Stimulated activated naive CD8-positive, alpha-beta T cell treated with anti-CD3 and anti-CD28 coated beads, Interleukin-15, Interleukin-2, amounts not matched to agents 100 ng/mL and 50 ng/mL, for 24 hours (primary cell): Measurements from ENCODE around the gene CYP3A7.
"Not testable (repeated sequence)": the region's sequence is repeated elsewhere in the genome, so short reads cannot be mapped to it uniquely, and the experiment has no call there.

ENCODE experiments used
- H3K27ac Mint-ChIP-seq: one replicate; pipeline ENCODE4 v1.8.0; 2021; ENCODE audit warnings: mild to moderate bottlenecking, mixed read lengths
- H3K27me3 Mint-ChIP-seq: one replicate; pipeline ENCODE4 v1.8.0; 2021; ENCODE audit warnings: mixed read lengths
- H3K36me3 Mint-ChIP-seq: one replicate; pipeline ENCODE4 v1.8.0; 2021; ENCODE audit warnings: low read depth, mixed read lengths
- H3K4me1 Mint-ChIP-seq: one replicate; pipeline ENCODE4 v1.8.0; 2021; ENCODE audit warnings: low read depth, mixed read lengths
- H3K4me3 Mint-ChIP-seq: one replicate; pipeline ENCODE4 v1.8.0; 2021; ENCODE audit warnings: mild to moderate bottlenecking, mixed read lengths
- H3K9me3 Mint-ChIP-seq: one replicate; pipeline ENCODE4 v1.8.0; 2021; ENCODE audit warnings: mixed read lengths

Gene CYP3A7

DNA sequence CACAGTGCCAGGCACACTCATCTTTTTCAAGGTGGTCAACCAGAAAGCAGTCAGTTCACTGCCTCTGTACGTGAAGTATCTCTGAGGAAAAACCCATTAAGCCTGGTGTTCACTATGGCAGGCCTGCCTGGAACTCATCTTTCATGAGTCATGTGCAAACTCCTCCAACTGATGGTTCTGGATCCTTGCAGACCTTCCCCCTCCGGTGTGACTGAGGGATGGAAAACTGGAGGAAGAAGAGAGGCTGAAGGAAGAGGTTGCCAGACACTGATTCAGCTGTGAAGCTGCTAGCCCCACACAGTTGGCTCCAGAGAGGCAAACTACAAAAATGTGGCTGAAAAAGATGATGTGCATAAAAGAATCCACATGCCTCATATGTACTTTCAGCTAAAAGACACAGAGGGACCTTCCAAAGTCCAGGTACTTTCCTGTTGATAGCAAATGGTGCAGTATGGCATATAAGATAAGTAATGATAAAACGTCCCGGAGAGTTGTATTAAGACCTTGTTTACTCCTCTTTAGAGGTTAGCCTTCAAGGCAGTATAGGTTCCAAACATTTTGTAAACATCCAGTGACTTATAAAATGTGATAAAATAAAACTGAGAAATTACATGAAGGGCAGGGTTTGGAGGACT, 57.9 kb downstream of the CYP3A7 start:
- H3K4me3 Mint-ChIP-seq = no peak overlapping the region
- H3K9me3 Mint-ChIP-seq = peaks cover under 1% of the 10 kb centered on the region
- H3K36me3 Mint-ChIP-seq = peaks cover 7% of the 10 kb centered on the region
- peaks cover 26% of the 10 kb centered on the region for H3K4me1 Mint-ChIP-seq
- H3K27ac Mint-ChIP-seq = peak overlapping the region; percentile 10
- no peaks in the 10 kb centered on the region for H3K27me3 Mint-ChIP-seq

DNA sequence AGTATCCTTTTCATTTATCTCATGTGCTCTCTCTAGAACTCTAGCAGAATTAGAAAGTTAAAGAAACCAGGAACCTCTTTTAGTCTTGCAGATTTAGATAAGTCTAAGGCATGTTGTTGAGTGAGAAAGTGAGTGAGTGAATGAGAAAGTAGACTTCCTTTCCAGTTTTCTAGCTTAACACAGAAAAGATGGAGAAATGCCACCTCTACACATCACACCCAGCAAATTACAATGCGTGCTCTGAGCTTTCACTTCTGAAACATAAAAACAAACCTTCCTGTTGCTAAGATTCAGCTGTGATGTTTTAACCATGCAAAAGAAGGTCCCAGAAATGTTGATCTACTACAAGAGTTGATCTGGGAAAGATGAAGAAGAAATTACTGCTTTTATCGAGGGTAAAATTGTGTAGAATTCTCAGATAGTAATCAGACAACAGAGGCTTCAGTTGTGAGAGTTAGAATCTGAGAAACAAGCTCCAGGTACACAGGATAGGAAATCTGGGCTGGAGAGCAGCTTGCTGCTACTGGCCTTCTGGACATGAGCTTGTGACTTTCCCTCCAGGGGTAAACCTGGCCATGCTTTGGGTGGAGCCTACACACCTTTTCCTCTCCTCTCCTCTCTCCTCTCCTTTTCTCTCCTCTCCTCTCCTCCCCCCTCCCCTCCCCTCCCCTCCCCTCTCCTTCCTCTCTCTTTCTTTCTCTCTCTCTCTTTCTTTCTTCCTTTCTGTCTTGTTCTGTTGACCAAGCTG, 59.8 kb downstream of the CYP3A7 start:
- no peaks in the 10 kb centered on the region for H3K36me3 Mint-ChIP-seq
- peak overlapping the region; percentile 69 for H3K27ac Mint-ChIP-seq
- H3K4me3 Mint-ChIP-seq = no peak overlapping the region
- peaks cover 26% of the 10 kb centered on the region for H3K4me1 Mint-ChIP-seq
- H3K27me3 Mint-ChIP-seq = no peaks in the 10 kb centered on the region
- no peaks in the 10 kb centered on the region for H3K9me3 Mint-ChIP-seq

DNA sequence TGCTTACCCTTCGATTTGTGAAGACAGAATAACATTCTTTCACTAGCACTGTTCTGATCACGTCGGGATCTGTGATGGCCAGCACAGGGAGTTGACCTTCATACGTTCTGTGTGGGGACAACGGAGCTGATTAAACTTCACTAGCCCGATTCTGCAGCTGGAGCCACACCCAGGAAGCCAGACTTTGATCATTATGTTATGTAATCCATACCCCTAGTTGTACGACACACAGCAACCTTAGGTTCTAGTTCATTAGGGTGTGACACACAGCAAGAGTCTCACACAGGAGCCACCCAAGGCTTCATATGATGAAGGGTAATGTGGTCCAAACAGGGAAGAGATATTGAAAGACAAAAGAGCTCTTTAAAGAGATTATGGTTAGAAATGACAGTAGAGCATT, 62.4 kb downstream of the CYP3A7 start:
- no peak overlapping the region for H3K4me3 Mint-ChIP-seq
- no peaks in the 10 kb centered on the region for H3K27me3 Mint-ChIP-seq
- H3K9me3 Mint-ChIP-seq = no peaks in the 10 kb centered on the region
- peaks cover 7% of the 10 kb centered on the region for H3K36me3 Mint-ChIP-seq
- H3K27ac Mint-ChIP-seq = no peak overlapping the region
- H3K4me1 Mint-ChIP-seq = peaks cover 23% of the 10 kb centered on the region

DNA sequence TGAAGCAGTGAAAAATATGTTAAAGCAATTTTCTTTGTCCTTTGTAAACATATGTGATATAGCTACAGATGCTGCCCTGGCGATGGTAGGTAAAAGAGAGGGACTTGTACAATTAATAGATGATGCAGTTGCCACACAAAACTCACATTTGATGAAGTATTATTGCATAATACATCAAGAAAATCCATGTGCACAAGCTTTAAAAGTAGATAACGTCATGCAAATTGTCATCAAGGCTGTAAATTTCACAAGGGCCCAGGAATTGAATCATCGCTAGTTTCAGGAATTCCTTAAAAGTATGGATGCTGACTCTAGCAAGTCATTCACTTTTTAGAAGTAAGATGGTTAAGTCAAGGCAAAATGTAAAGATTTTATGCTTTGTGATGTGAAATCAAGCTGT, 65.2 kb downstream of the CYP3A7 start:
- no peak overlapping the region for H3K4me3 Mint-ChIP-seq
- no peaks in the 10 kb centered on the region for H3K27me3 Mint-ChIP-seq
- no peaks in the 10 kb centered on the region for H3K9me3 Mint-ChIP-seq
- H3K4me1 Mint-ChIP-seq = peaks cover 22% of the 10 kb centered on the region
- peaks cover 18% of the 10 kb centered on the region for H3K36me3 Mint-ChIP-seq
- H3K27ac Mint-ChIP-seq = no peak overlapping the region

DNA sequence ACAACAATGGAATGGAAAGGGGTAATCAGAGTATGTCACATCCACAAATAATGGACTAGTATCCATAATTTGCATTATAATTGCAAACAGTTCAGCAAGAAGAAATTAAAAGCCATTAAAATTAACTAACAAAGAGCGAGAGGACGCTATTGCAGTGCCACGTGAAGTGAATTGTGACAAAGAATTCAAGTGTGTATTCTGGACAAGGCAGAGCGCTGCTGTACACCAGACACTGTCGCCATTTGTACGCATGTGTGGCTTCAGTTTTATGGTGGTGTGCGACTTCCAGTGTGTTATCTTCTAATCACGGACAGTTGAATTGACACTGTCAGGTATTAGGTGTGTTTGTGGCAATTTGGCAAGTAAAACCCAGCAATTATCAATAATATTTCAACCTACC, 66.5 kb downstream of the CYP3A7 start:
- peaks cover 28% of the 10 kb centered on the region for H3K36me3 Mint-ChIP-seq
- H3K4me3 Mint-ChIP-seq = no peak overlapping the region
- H3K4me1 Mint-ChIP-seq = peaks cover 16% of the 10 kb centered on the region
- H3K27ac Mint-ChIP-seq = no peak overlapping the region
- no peaks in the 10 kb centered on the region for H3K27me3 Mint-ChIP-seq
- H3K9me3 Mint-ChIP-seq = no peaks in the 10 kb centered on the region

DNA sequence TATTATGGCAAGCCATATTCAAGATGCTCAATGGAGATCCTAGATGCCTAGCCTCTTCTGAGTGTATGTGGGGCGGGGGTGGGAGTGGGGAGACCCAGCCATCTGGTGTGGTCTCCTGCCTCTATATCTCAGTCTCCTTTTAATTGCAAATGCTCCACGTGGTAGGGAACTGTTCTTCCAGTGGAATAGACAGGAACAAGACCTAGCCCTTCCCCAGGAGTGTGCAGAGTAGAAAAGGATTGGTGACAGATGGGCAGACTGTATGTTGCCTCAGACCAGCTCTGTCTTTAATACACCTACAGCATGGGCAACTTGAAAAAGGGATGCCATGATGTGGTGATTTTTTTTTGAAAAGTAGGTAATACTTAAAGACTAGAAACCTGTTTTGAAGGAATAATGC, 67.8 kb downstream of the CYP3A7 start:
- Mint-ChIP-seq H3K4me1 (peaks cover 16% of the 10 kb centered on the region), H3K4me3 (no peak overlapping the region), H3K27ac (no peak overlapping the region), H3K9me3 (no peaks in the 10 kb centered on the region), H3K27me3 (no peaks in the 10 kb centered on the region), H3K36me3 (peaks cover 38% of the 10 kb centered on the region)

DNA sequence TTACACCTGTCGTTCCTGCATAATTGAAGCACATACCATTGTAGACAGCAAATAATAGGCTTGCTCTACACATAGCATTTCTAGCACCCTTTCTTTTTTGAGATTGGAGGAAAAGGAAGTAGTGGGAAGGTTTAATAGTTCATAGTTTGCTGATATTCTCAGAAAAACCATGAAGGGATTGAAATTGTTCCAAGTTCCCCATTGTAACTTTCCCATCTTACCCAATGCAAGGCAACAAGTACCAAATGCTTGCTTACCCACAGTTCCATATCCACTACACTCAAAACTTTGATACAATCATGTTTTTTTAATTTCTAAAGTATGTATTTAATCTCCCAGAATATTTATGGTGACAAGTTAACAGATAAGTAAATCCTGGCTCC, 69.0 kb downstream of the CYP3A7 start:
- Mint-ChIP-seq H3K9me3 (no peaks in the 10 kb centered on the region), H3K4me3 (no peak overlapping the region), H3K27me3 (no peaks in the 10 kb centered on the region), H3K36me3 (peaks cover 39% of the 10 kb centered on the region), H3K27ac (no peak overlapping the region), H3K4me1 (peaks cover 16% of the 10 kb centered on the region)

DNA sequence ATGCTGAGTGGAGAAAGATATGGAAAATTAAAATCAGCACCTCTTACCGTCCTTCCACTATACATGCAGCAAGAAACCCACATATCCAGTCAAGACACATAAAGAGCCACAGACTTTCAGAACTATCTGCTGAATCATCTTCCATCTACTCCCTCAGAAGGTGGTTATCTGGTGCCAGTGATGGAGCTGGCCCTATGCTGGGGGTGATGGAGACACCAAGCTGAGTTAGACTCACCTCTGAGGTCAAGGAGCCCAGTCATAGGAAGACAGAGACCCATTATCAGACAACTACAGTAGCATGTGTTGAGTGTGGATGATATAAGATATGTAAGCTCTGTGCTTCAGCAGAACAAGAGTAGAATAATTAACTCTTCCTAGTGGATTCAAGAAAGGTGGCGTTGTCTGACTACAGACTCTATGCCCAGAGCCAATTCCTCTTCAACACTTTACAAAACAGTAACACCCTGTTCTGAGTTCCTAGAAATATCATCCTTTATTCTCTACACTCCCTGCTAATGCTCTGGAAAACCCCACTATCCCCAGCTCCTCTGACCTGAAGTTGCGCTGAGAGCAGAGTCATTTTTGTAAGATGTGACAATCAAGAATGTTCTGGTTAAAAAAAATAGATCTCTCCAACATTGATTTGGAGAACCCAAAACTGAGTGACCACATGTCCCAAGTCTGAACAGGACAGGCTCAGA, 69.5 kb downstream of the CYP3A7 start:
- Mint-ChIP-seq H3K9me3 (no peaks in the 10 kb centered on the region), H3K36me3 (peaks cover 45% of the 10 kb centered on the region), H3K4me1 (peaks cover 16% of the 10 kb centered on the region)

DNA sequence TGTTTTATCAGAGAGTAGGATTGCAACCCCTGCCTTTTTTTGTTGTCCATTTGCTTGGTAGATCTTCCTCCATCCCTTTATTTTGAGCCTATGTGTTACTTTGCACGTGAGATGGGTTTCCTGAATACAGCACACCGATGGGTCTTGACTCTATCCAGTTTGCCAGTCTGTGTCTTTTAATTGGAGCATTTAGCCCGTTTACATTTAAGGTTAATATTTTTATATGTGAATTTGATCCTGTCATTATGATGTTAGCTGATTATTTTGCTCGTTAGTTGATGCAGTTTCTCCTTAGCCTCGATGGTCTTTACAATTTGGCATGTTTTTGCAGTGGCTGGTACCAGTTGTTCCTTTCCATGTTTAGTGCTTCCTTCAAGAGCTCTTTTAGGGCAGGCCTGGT, 77.1 kb downstream of the CYP3A7 start:
- H3K9me3 Mint-ChIP-seq, H3K4me1 Mint-ChIP-seq, H3K27ac Mint-ChIP-seq, H3K27me3 Mint-ChIP-seq, H3K4me3 Mint-ChIP-seq: not testable (repeated sequence)
- H3K36me3 Mint-ChIP-seq = peaks cover 46% of the 10 kb centered on the region

More for the DNA sequence above, 69.5 kb downstream of the CYP3A7 start:
- no peak overlapping the region for H3K4me3 Mint-ChIP-seq
- H3K27me3 Mint-ChIP-seq = no peaks in the 10 kb centered on the region
- no peak overlapping the region for H3K27ac Mint-ChIP-seq
